Esophagus muscularis mucosa (tissue), 4 donors: ENCODE data around the gene ALCAM.

Experiments used
- EP300 ChIP-seq: sonication (generic); formaldehyde crosslinking; IDR thresholded peaks from one replicate; pipeline ENCODE4 v1.6.1; 2017; ENCODE audit warnings: antibody characterized with exemption
- POLR2A ChIP-seq: fragments of 450-650 bp; IDR thresholded peaks from one replicate; pipeline ENCODE4 v1.6.1; 2017; ENCODE audit warnings: antibody characterized with exemption, moderate library complexity, mild to moderate bottlenecking, low read depth
- POLR2AphosphoS5 ChIP-seq, 2 donors: sonication (generic); formaldehyde crosslinking; IDR thresholded peaks; one replicate each; pipeline ENCODE4 v1.6.1; 2017; ENCODE audit warnings: antibody characterized with exemption in 2 of 2
- TF ChIP-seq, protein P1 (sequence below), 3 experiments: fragments of 200-600 bp in 2 of 3; fragments of 450-650 bp in 1 of 3; sonication (generic) in 2 of 3; IDR thresholded peaks; one replicate each; pipeline ENCODE4 v1.5.1; 2017 to 2019; ENCODE audit warnings: antibody characterized with exemption in 3 of 3, mild to moderate bottlenecking in 2 of 3, moderate library complexity in 1 of 3

DNA sequence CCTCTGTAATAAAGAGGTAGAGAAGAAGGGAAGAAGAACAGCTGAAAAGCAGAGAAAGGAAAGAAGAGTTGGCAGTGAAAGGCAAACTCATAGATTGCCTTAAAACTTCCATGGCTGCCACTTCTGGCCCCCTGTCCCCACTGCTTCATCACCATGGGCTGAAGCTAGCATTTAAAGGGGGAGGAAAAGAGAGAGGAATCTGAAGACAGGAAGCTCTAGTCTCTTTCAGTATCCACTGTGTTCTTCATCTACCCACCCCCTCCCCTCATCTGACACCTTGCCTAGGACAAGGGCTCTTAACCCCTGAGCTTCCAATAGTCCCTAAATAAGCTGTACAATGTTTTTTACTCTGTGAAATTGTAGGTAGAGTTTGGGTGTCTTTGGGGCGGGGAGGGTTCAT is 60.6 kb downstream of the ALCAM start:
- TF ChIP-seq POLR2A, result no peak
- TF ChIP-seq, protein P1, sequence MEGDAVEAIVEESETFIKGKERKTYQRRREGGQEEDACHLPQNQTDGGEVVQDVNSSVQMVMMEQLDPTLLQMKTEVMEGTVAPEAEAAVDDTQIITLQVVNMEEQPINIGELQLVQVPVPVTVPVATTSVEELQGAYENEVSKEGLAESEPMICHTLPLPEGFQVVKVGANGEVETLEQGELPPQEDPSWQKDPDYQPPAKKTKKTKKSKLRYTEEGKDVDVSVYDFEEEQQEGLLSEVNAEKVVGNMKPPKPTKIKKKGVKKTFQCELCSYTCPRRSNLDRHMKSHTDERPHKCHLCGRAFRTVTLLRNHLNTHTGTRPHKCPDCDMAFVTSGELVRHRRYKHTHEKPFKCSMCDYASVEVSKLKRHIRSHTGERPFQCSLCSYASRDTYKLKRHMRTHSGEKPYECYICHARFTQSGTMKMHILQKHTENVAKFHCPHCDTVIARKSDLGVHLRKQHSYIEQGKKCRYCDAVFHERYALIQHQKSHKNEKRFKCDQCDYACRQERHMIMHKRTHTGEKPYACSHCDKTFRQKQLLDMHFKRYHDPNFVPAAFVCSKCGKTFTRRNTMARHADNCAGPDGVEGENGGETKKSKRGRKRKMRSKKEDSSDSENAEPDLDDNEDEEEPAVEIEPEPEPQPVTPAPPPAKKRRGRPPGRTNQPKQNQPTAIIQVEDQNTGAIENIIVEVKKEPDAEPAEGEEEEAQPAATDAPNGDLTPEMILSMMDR (IDR thresholded peaks at IDR 0.05), result no peak
- no peak for TF ChIP-seq EP300
- TF ChIP-seq POLR2AphosphoS5 (IDR thresholded peaks at IDR 0.05), result no peak
